Caco-2 (cell line): ENCODE data around the gene HSPA1B. TPM values are rescaled to one million over a fixed set of nuclear protein-coding genes. Genes with fewer than 3 reads are reported as not detected.

ENCODE experiments used
- BruUV-seq: library from RNA; stranded (reverse); fragments of 400-500 nt; replicated peaks from 2 replicates; lab custom pipeline; 2021; lab: Mats Ljungman, UMichigan
- CTCF ChIA-PET: fragments of 300-600 bp; sonication (Branson Sonifier 250); formaldehyde crosslinking; loops from one replicate; lab custom pipeline; 2022; ENCODE audit warnings: antibody characterized with exemption; lab: Charles Lee
- POLR2A ChIA-PET: fragments of 300-600 bp; sonication (Branson Sonifier 250); formaldehyde crosslinking; loops from one replicate; lab custom pipeline; 2022; ENCODE audit warnings: antibody characterized with exemption; lab: Charles Lee
- DNase-seq, 2 experiments: peaks; one replicate each; pipeline versions ENCODE4 v3.0.0 to v3.0.0-alpha.2; 2020 to 2022
- H3K27me3 ChIP-seq: replicated peaks from 2 replicates; pipeline ENCODE4 v1.6.0; 2011; ENCODE audit warnings: low read length; ENCODE audit not compliant: control insufficient read depth, insufficient read depth
- H3K36me3 ChIP-seq: 2 replicates; pipeline ENCODE4 v1.5.1; 2011; ENCODE audit warnings: low read length; ENCODE audit not compliant: control insufficient read depth, insufficient read depth
- H3K4me1 ChIP-seq: fragments of 250-450 bp; sonication (Bioruptor Pico); 2 replicates; pipeline ENCODE4 v1.5.1; 2020; ENCODE audit warnings: mild to moderate bottlenecking
- H3K4me3 ChIP-seq: 2 replicates; pipeline ENCODE4 v1.5.1; 2011; ENCODE audit warnings: low read depth, mild to moderate bottlenecking, control low read depth, low read length
- H3K9me3 ChIP-seq: fragments of 250-450 bp; sonication (Bioruptor Pico); 2 replicates; pipeline ENCODE4 v1.5.1; 2020; ENCODE audit warnings: mild to moderate bottlenecking, moderate library complexity
- H3K27ac Mint-ChIP-seq: one replicate; pipeline ENCODE4 v1.8.0; 2022; ENCODE audit warnings: mixed read lengths; ENCODE audit not compliant: unreplicated experiment
- H3K27me3 Mint-ChIP-seq: one replicate; pipeline ENCODE4 v1.8.0; 2022; ENCODE audit warnings: mixed read lengths; ENCODE audit not compliant: insufficient read depth, unreplicated experiment
- H3K36me3 Mint-ChIP-seq: one replicate; pipeline ENCODE4 v1.8.0; 2022; ENCODE audit warnings: mild to moderate bottlenecking, mixed read lengths; ENCODE audit not compliant: insufficient read depth, unreplicated experiment
- H3K4me1 Mint-ChIP-seq: one replicate; pipeline ENCODE4 v1.8.0; 2022; ENCODE audit warnings: low read depth, mixed read lengths; ENCODE audit not compliant: unreplicated experiment
- H3K4me3 Mint-ChIP-seq: one replicate; pipeline ENCODE4 v1.8.0; 2022; ENCODE audit warnings: mild to moderate bottlenecking, moderate library complexity, mixed read lengths; ENCODE audit not compliant: unreplicated experiment
- H3K9me3 Mint-ChIP-seq: one replicate; pipeline ENCODE4 v1.8.0; 2022; ENCODE audit warnings: mixed read lengths; ENCODE audit not compliant: unreplicated experiment
- intact Hi-C: fragments of 100-400 bp; cut with micrococcal nuclease; formaldehyde crosslinking; loops from one replicate; pipeline ENCODE4 v1.10.0; 2022; ENCODE audit not compliant: unreplicated experiment
- total RNA-seq: library from RNA; stranded (reverse); gene quantifications from 2 replicates; pipeline ENCODE4 v1.2.3, GENCODE V29; 2022
- TF ChIP-seq, protein P1 (sequence below), 2 experiments: fragments of 200-600 bp in 1 of 2; IDR thresholded peaks; 1 replicate in 1 of 2; 2 replicates in 1 of 2; pipeline versions ENCODE4 v1.5.1 to v1.8.0; 2011 to 2022; ENCODE audit warnings: antibody characterized with exemption in 1 of 2, control low read depth in 1 of 2, inconsistent platforms in 1 of 2, low read depth in 1 of 2, low read length in 1 of 2, mild to moderate bottlenecking in 1 of 2, moderate library complexity in 1 of 2; ENCODE audit not compliant: insufficient read depth in 1 of 2, severe bottlenecking in 1 of 2, unreplicated experiment in 1 of 2

The HSPA1B gene
- total RNA-seq, 1 experiment from 2014 or later, result 99.0 TPM

DNA sequence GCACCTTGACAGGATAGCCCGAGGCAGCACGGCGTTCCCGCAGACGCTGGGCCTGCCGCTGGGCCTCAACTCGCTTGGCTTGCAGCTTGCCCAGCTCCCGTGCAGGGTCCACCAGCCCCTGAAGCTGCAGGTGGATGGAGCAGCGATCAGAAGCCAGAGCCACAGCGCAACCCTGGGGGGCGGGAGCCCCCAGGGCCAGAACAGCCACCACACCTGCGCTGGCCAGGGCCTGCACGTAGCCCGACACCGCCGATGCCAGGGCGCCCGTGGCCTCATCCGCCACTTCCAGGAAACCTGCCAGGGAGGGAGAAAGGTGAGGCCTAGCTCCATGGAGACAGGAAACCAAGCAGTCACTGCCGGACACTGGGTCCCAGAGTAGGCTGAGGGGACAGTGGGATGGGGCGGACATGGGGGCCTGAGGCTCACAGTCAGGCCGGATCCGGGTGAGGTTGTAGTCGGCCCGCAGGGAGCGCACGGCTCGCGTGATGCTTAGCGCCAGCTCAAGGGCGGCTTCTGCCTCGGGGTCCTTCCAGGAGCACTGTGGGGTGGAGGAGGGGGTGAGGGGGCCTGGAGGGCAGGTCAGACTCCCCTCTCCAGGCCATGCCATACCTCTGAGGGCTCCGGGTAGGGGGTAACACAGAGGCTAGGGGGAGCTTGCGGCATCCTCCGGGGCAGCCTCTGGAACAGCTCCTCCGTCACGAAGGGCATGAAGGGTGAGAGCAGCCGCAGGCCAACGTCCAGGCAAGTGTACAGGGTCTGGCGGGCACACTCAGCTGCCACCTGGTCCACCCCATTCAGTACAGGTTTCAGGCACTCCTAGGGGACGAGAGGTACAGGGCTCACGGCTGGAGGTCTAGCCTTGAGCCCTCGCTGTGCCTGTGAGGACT, 48.3 kb upstream of the HSPA1B start:
- H3K27me3 ChIP-seq, result no peaks in the 10 kb centered on the region
- Mint-ChIP-seq H3K36me3 (peaks cover 47% of the 10 kb centered on the region), H3K9me3 (no peaks in the 10 kb centered on the region), H3K27ac (no peak overlapping the region), H3K4me1 (peaks cover 5% of the 10 kb centered on the region), H3K4me3 (no peak overlapping the region), H3K27me3 (no peaks in the 10 kb centered on the region)
- intact Hi-C loops, result no loop called here
- peaks cover 16% of the 10 kb centered on the region for H3K4me1 ChIP-seq
- no peak for DNase-seq
- BruUV-seq, result no TSS peak
- CTCF ChIA-PET, result interaction anchor here (0.6 kb wide), 1 partner anchor 86 kb away, joined by 3 read pairs; no protein-coding TSS in a partner anchor
- POLR2A ChIA-PET, result no interaction called here
- TF ChIP-seq, protein P1, sequence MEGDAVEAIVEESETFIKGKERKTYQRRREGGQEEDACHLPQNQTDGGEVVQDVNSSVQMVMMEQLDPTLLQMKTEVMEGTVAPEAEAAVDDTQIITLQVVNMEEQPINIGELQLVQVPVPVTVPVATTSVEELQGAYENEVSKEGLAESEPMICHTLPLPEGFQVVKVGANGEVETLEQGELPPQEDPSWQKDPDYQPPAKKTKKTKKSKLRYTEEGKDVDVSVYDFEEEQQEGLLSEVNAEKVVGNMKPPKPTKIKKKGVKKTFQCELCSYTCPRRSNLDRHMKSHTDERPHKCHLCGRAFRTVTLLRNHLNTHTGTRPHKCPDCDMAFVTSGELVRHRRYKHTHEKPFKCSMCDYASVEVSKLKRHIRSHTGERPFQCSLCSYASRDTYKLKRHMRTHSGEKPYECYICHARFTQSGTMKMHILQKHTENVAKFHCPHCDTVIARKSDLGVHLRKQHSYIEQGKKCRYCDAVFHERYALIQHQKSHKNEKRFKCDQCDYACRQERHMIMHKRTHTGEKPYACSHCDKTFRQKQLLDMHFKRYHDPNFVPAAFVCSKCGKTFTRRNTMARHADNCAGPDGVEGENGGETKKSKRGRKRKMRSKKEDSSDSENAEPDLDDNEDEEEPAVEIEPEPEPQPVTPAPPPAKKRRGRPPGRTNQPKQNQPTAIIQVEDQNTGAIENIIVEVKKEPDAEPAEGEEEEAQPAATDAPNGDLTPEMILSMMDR (IDR thresholded peaks at IDR 0.05; ENCODE audit: insufficient read depth in 1 of 2, low read depth in 1 of 2, low read length in 1 of 2, severe bottlenecking in 1 of 2, unreplicated experiment in 1 of 2), result no peak
- no peak overlapping the region for H3K4me3 ChIP-seq
- no peaks in the 10 kb centered on the region for H3K36me3 ChIP-seq
- no peaks in the 10 kb centered on the region for H3K9me3 ChIP-seq

DNA sequence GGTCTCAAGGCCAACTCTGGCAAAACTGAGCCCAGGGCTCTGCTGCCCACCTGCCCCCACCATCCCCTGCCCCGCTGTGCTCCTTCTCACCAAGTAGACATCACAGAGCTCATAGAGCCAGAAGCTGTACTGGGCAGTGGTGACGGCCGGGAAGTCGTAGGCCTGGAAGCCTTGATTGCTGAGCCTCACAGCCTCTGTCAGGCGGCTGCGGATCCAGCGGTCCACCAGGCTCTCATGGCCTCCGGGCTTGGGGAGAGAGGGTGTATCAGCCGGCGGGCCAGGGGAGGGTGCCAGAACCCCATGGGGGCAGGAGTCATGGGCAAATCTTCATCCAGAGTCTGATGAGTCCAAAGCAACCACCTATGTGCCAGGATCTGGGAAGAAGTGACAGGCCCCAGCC, 47.6 kb upstream of the HSPA1B start:
- ChIA-PET CTCF (no interaction called here), POLR2A (no interaction called here)
- intact Hi-C loops, result no loop called here
- TF ChIP-seq, protein P1 (IDR thresholded peaks at IDR 0.05; ENCODE audit: insufficient read depth in 1 of 2, low read depth in 1 of 2, low read length in 1 of 2, severe bottlenecking in 1 of 2, unreplicated experiment in 1 of 2), result no peak
- Mint-ChIP-seq H3K4me1 (peaks cover 5% of the 10 kb centered on the region), H3K9me3 (no peaks in the 10 kb centered on the region), H3K27me3 (no peaks in the 10 kb centered on the region), H3K4me3 (no peak overlapping the region), H3K27ac (no peak overlapping the region), H3K36me3 (peaks cover 54% of the 10 kb centered on the region)
- no peak overlapping the region for H3K4me3 ChIP-seq
- H3K27me3 ChIP-seq, result no peaks in the 10 kb centered on the region
- peaks cover 16% of the 10 kb centered on the region for H3K4me1 ChIP-seq
- no peak for DNase-seq
- H3K36me3 ChIP-seq, result no peaks in the 10 kb centered on the region
- no peaks in the 10 kb centered on the region for H3K9me3 ChIP-seq
- no TSS peak for BruUV-seq

DNA sequence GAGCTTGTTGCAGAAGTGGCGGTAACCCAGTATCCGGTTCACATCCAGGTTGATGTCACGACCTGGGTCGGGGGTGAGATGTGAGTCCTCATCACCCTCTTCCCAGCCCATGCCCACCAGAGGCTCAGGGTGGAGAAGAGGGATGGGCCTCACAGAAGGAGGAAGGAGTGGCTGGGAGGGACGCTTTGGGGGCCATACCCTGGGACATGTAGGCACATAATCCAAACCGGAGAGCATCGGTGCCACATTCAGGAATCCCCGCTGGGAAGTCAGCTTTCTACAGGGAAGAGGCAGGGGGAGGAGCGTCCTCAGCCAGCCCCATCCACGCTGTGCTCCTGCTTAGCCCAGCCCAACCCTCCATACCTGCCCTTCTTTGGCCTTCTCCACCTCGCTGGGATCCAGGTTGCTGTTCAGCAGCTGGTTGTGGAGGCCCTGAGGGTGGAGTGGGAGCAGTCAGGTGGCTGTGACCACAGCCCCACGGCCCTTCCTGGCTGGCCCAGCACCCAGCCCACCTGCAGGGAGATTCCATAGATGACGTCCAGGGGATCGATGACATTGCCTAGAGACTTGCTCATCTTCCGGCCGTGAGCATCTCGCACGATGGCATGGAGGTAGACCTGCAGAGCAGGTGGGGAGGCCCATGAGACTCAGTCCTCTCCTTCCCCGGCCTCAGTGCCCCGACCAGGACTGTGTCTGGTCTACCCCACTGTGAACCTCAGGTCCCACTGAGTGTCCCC, 46.9 kb upstream of the HSPA1B start:
- H3K36me3 Mint-ChIP-seq, result peaks cover 62% of the 10 kb centered on the region
- H3K27ac Mint-ChIP-seq, result no peak overlapping the region
- ChIA-PET CTCF (no interaction called here), POLR2A (no interaction called here)
- no peaks in the 10 kb centered on the region for H3K9me3 ChIP-seq
- intact Hi-C loops, result no loop called here
- peaks cover 5% of the 10 kb centered on the region for H3K4me1 Mint-ChIP-seq
- no peaks in the 10 kb centered on the region for H3K27me3 Mint-ChIP-seq
- H3K4me3 ChIP-seq, result no peak overlapping the region
- peaks cover 16% of the 10 kb centered on the region for H3K4me1 ChIP-seq
- H3K27me3 ChIP-seq, result no peaks in the 10 kb centered on the region
- TF ChIP-seq, protein P1 (IDR thresholded peaks at IDR 0.05; ENCODE audit: insufficient read depth in 1 of 2, low read depth in 1 of 2, low read length in 1 of 2, severe bottlenecking in 1 of 2, unreplicated experiment in 1 of 2), result no peak
- no peaks in the 10 kb centered on the region for H3K36me3 ChIP-seq
- H3K9me3 Mint-ChIP-seq, result no peaks in the 10 kb centered on the region
- no peak overlapping the region for H3K4me3 Mint-ChIP-seq
- no TSS peak for BruUV-seq
- DNase-seq, result no peak
